HL-60 (cell line): ENCODE measurements around the gene BTLA.

Experiments used
- CTCF ChIP-seq: IDR thresholded peaks from one replicate; pipeline ENCODE4 v1.5.1; 2011; ENCODE audit warnings: low read length, control low read depth, inconsistent platforms; ENCODE audit not compliant: insufficient read depth
- GABPA ChIP-seq: IDR thresholded peaks from 2 replicates; pipeline ENCODE4 v1.6.1; 2012; ENCODE audit warnings: low read depth
- POLR2AphosphoS5 ChIP-seq: IDR thresholded peaks from 2 replicates; pipeline ENCODE4 v1.6.1; 2012; ENCODE audit warnings: low read depth
- REST ChIP-seq: IDR thresholded peaks from 2 replicates; pipeline ENCODE4 v1.6.1; 2012; ENCODE audit warnings: low read depth; ENCODE audit not compliant: insufficient replicate concordance

- no peak for TF ChIP-seq CTCF
- TF ChIP-seq REST, result no peak
- TF ChIP-seq GABPA, result no peak
- no peak for TF ChIP-seq POLR2AphosphoS5
Observed at GRCh38 chr3:112481302-112481721, 18.0 kb downstream of the BTLA start.
